Measurements from ENCODE around the gene ZNF789. TPM values are rescaled to one million over a fixed set of nuclear protein-coding genes. Genes with fewer than 3 reads are reported as not detected.

Gene ZNF789
- total RNA-seq, 2 experiments from 2014 or later, result 11.5 to 13.5 TPM

DNA sequence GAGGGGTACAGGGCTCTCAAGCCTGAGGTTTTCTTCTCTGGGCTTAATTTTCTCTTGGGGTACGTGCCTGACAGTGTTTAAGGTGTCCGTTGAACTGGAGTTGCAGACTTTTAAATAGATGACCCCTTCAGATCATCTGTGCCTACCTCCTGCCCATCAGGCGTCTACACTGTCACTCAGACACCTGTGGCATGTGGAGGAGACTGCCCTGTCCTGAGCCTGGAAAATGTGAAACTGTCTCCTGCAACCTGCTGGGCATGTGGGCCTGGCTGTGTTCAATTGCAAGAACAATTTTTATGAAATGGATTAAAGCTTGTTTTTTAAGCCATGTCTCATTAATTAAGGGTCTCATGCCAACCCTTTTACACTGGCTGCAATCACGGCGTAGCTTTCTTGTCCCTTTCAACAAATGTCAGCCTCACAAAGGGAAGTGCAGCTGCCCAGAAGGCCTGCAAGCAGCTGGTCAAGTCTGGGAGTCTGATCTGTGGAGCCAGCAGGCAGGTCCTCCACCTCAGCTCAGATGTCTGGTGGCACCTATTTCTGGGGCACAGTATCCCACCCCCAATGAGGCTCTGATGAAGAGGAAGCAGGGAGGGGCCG is 15.5 kb upstream of the ZNF789 start:
- DNase-seq (no peak), ATAC-seq (ENCODE audit: poor library complexity) (no peak)
- Mint-ChIP-seq H3K27me3 (no peaks in the 10 kb centered on the region), H3K9me3 (no peaks in the 10 kb centered on the region), H3K4me3 (no peak overlapping the region), H3K36me3 (ENCODE audit: low read depth) (peaks cover 71% of the 10 kb centered on the region), H3K4me1 (ENCODE audit: low read depth) (peaks cover 25% of the 10 kb centered on the region), H3K27ac (no peak overlapping the region)
- no peak overlapping the region for H3K4me3 ChIP-seq (ENCODE audit: low read length)
- TF ChIP-seq, protein P1, sequence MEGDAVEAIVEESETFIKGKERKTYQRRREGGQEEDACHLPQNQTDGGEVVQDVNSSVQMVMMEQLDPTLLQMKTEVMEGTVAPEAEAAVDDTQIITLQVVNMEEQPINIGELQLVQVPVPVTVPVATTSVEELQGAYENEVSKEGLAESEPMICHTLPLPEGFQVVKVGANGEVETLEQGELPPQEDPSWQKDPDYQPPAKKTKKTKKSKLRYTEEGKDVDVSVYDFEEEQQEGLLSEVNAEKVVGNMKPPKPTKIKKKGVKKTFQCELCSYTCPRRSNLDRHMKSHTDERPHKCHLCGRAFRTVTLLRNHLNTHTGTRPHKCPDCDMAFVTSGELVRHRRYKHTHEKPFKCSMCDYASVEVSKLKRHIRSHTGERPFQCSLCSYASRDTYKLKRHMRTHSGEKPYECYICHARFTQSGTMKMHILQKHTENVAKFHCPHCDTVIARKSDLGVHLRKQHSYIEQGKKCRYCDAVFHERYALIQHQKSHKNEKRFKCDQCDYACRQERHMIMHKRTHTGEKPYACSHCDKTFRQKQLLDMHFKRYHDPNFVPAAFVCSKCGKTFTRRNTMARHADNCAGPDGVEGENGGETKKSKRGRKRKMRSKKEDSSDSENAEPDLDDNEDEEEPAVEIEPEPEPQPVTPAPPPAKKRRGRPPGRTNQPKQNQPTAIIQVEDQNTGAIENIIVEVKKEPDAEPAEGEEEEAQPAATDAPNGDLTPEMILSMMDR (IDR thresholded peaks at IDR 0.05), result no peak
- H3K27ac ChIP-seq (ENCODE audit: low read depth in 1 of 2, low read length in 2 of 2), result no peak overlapping the region
- intact Hi-C loops (cut with DNase I, micrococcal nuclease), result no loop called here
- H3K36me3 ChIP-seq (ENCODE audit: insufficient read depth, low read length), result peaks cover 69% of the 10 kb centered on the region
- ChIA-PET POLR2A (interaction anchor here (0.8 kb wide), 1 partner anchor 15 kb away, joined by 3 read pairs; no protein-coding TSS in a partner anchor), CTCF (no interaction called here)
- no peaks in the 10 kb centered on the region for H3K27me3 ChIP-seq (ENCODE audit: control insufficient read depth in 1 of 2, insufficient read depth in 2 of 2, low read length in 2 of 2)
- H3K9me3 ChIP-seq (ENCODE audit: control insufficient read depth in 1 of 2, insufficient read depth in 1 of 2, low read length in 2 of 2), result no peaks in the 10 kb centered on the region
- peaks cover 17% of the 10 kb centered on the region for H3K4me1 ChIP-seq (ENCODE audit: insufficient read depth, low read length)

GRCh38 chr7:99457650-99458493 is 14.8 kb upstream of the ZNF789 start:
- no peak for ATAC-seq (ENCODE audit: poor library complexity)
- TF ChIP-seq, protein P1 (IDR thresholded peaks at IDR 0.05), result no peak
- CTCF ChIA-PET, result no interaction called here
- POLR2A ChIA-PET, result interaction anchor here (0.8 kb wide), 1 partner anchor 14 kb away, joined by 3 read pairs; no protein-coding TSS in a partner anchor
- Histone ChIP-seq H3K9me3 (ENCODE audit: control insufficient read depth in 1 of 2, insufficient read depth in 1 of 2, low read length in 2 of 2) (no peaks in the 10 kb centered on the region), H3K36me3 (ENCODE audit: insufficient read depth, low read length) (peaks cover 65% of the 10 kb centered on the region), H3K27ac (ENCODE audit: low read depth in 1 of 2, low read length in 2 of 2) (no peak overlapping the region), H3K4me3 (ENCODE audit: low read length) (no peak overlapping the region), H3K27me3 (ENCODE audit: control insufficient read depth in 1 of 2, insufficient read depth in 2 of 2, low read length in 2 of 2) (no peaks in the 10 kb centered on the region), H3K4me1 (ENCODE audit: insufficient read depth, low read length) (peaks cover 21% of the 10 kb centered on the region)
- H3K36me3 Mint-ChIP-seq (ENCODE audit: low read depth), result peaks cover 66% of the 10 kb centered on the region
- peaks cover 27% of the 10 kb centered on the region for H3K4me1 Mint-ChIP-seq (ENCODE audit: low read depth)
- intact Hi-C loops (cut with DNase I, micrococcal nuclease), result no loop called here
- no peaks in the 10 kb centered on the region for H3K27me3 Mint-ChIP-seq
- H3K4me3 Mint-ChIP-seq, result no peak overlapping the region
- H3K27ac Mint-ChIP-seq, result no peak overlapping the region
- no peak for DNase-seq
- H3K9me3 Mint-ChIP-seq, result no peaks in the 10 kb centered on the region

- Mint-ChIP-seq H3K36me3 (ENCODE audit: low read depth) (peaks cover 64% of the 10 kb centered on the region), H3K9me3 (no peaks in the 10 kb centered on the region), H3K4me1 (ENCODE audit: low read depth) (peaks cover 35% of the 10 kb centered on the region), H3K27ac (peak overlapping the region; percentile 53), H3K4me3 (no peak overlapping the region), H3K27me3 (no peaks in the 10 kb centered on the region)
- Histone ChIP-seq H3K9me3 (ENCODE audit: control insufficient read depth in 1 of 2, insufficient read depth in 1 of 2, low read length in 2 of 2) (no peaks in the 10 kb centered on the region), H3K27me3 (ENCODE audit: control insufficient read depth in 1 of 2, insufficient read depth in 2 of 2, low read length in 2 of 2) (no peaks in the 10 kb centered on the region), H3K27ac (ENCODE audit: low read depth in 1 of 2, low read length in 2 of 2) (no peak overlapping the region), H3K36me3 (ENCODE audit: insufficient read depth, low read length) (peaks cover 64% of the 10 kb centered on the region), H3K4me1 (ENCODE audit: insufficient read depth, low read length) (peaks cover 32% of the 10 kb centered on the region), H3K4me3 (ENCODE audit: low read length) (no peak overlapping the region)
- TF ChIP-seq, protein P1 (IDR thresholded peaks at IDR 0.05), result peak; percentile 11
- DNase-seq, result peak in 4 of 14 experiments; percentile 10 to 57 (median 32)
- ChIA-PET POLR2A (no interaction called here), CTCF (no interaction called here)
- intact Hi-C loops (cut with DNase I, micrococcal nuclease), result no loop called here
- peak; percentile 63 for ATAC-seq (ENCODE audit: poor library complexity)
Observed at GRCh38 chr7:99459087-99459486, 13.6 kb upstream of the ZNF789 start.

Data from CD4-positive, alpha-beta T cell (primary cell).